Stimulated activated naive CD8-positive, alpha-beta T cell treated with anti-CD3 and anti-CD28 coated beads, Interleukin-15, amount 100 ng/mL, for 72 hours (primary cell): ENCODE measurements around the gene TANK.

Source experiments
- ATAC-seq: fragments of 150-1000 bp; cut with Tn5 transposase; 2 replicates; pipeline ENCODE4 v1.10.0; 2021; ENCODE audit warnings: mild to moderate bottlenecking, moderate library complexity
- DNase-seq, 2 donors: peaks; one replicate each; pipeline ENCODE4 v3.0.0; 2021 to 2022
- H3K27ac Mint-ChIP-seq, 2 donors: one replicate each; pipeline ENCODE4 v1.8.0; 2022; ENCODE audit warnings: mild to moderate bottlenecking in 2 of 2, mixed read lengths in 2 of 2, moderate library complexity in 2 of 2
- H3K27me3 Mint-ChIP-seq: one replicate; pipeline ENCODE4 v1.8.0; 2022; ENCODE audit warnings: mixed read lengths
- H3K4me1 Mint-ChIP-seq: one replicate; pipeline ENCODE4 v1.8.0; 2022; ENCODE audit warnings: mild to moderate bottlenecking, mixed read lengths
- H3K4me3 Mint-ChIP-seq, 2 donors: one replicate each; pipeline ENCODE4 v1.8.0; 2022; ENCODE audit warnings: mild to moderate bottlenecking in 2 of 2, mixed read lengths in 2 of 2, moderate library complexity in 1 of 2
- H3K9me3 Mint-ChIP-seq, 2 donors: one replicate each; pipeline ENCODE4 v1.8.0; 2022; ENCODE audit warnings: mixed read lengths in 2 of 2

The TANK gene

GRCh38 chr2:161146996-161147395 lies 13.2 kb upstream of the TANK start:
- H3K27ac Mint-ChIP-seq: no peak overlapping the region
- peaks cover 53 to 65% of the 10 kb centered on the region in 2 donors for H3K9me3 Mint-ChIP-seq
- H3K27me3 Mint-ChIP-seq: no peaks in the 10 kb centered on the region
- H3K4me3 Mint-ChIP-seq: no peak overlapping the region
- ATAC-seq: no peak
- H3K4me1 Mint-ChIP-seq: peaks cover 47% of the 10 kb centered on the region
- DNase-seq: no peak

GRCh38 chr2:161147856-161148255 lies 12.4 kb upstream of the TANK start:
- Mint-ChIP-seq H3K27ac (no peak overlapping the region), H3K9me3 (peaks cover 45 to 59% of the 10 kb centered on the region in 2 donors), H3K27me3 (no peaks in the 10 kb centered on the region), H3K4me3 (no peak overlapping the region), H3K4me1 (peaks cover 38% of the 10 kb centered on the region)
- no peak for ATAC-seq
- no peak for DNase-seq

GRCh38 chr2:161150704-161151103 lies 9.5 kb upstream of the TANK start:
- no peak for DNase-seq
- Mint-ChIP-seq H3K27me3 (no peaks in the 10 kb centered on the region), H3K4me3 (no peak overlapping the region), H3K4me1 (peaks cover 11% of the 10 kb centered on the region), H3K27ac (no peak overlapping the region), H3K9me3 (peaks cover 38 to 44% of the 10 kb centered on the region in 2 donors)
- no peak for ATAC-seq

GRCh38 chr2:161152302-161152701 lies 7.9 kb upstream of the TANK start:
- peaks cover 33 to 43% of the 10 kb centered on the region in 2 donors for H3K9me3 Mint-ChIP-seq
- ATAC-seq (no peak), DNase-seq (no peak)
- peaks cover 6% of the 10 kb centered on the region for H3K4me1 Mint-ChIP-seq
- no peak overlapping the region for H3K27ac Mint-ChIP-seq
- no peak overlapping the region for H3K4me3 Mint-ChIP-seq
- H3K27me3 Mint-ChIP-seq: no peaks in the 10 kb centered on the region

GRCh38 chr2:161158882-161159281 lies 1.3 kb upstream of the TANK start:
- H3K4me1 Mint-ChIP-seq: peaks cover 35% of the 10 kb centered on the region
- H3K27me3 Mint-ChIP-seq: no peaks in the 10 kb centered on the region
- H3K9me3 Mint-ChIP-seq: no peaks in the 10 kb centered on the region
- no peak overlapping the region for H3K4me3 Mint-ChIP-seq
- no peak overlapping the region for H3K27ac Mint-ChIP-seq
- DNase-seq: no peak
- ATAC-seq: no peak

GRCh38 chr2:161159456-161160225 lies 587 bp upstream of the TANK start:
- H3K27ac Mint-ChIP-seq: peak overlapping the region in 1 of 2 donors; percentile 99
- ATAC-seq (no peak), DNase-seq (no peak)
- no peaks in the 10 kb centered on the region for H3K27me3 Mint-ChIP-seq
- H3K4me3 Mint-ChIP-seq: peak overlapping the region; percentile 36 to 98
- H3K4me1 Mint-ChIP-seq: peaks cover 42% of the 10 kb centered on the region
- no peaks in the 10 kb centered on the region for H3K9me3 Mint-ChIP-seq

- Mint-ChIP-seq H3K4me1 (peaks cover 54% of the 10 kb centered on the region), H3K27me3 (no peaks in the 10 kb centered on the region), H3K9me3 (no peaks in the 10 kb centered on the region), H3K27ac (peak overlapping the region; percentile 97 to 99), H3K4me3 (peak overlapping the region; percentile 88 to 98)
- ATAC-seq: peak; percentile 66
- no peak for DNase-seq
Measured at GRCh38 chr2:161161074-161161706, 962 bp downstream of the TANK start.

- no peak for DNase-seq
- H3K4me3 Mint-ChIP-seq: peak overlapping the region; percentile 79 to 98
- H3K27me3 Mint-ChIP-seq: no peaks in the 10 kb centered on the region
- peaks cover 0 to 3% of the 10 kb centered on the region in 2 donors for H3K9me3 Mint-ChIP-seq
- peaks cover 70% of the 10 kb centered on the region for H3K4me1 Mint-ChIP-seq
- ATAC-seq: no peak
- no peak overlapping the region for H3K27ac Mint-ChIP-seq
Measured at GRCh38 chr2:161163440-161163839, 3.2 kb downstream of the TANK start.

- ATAC-seq: no peak
- Mint-ChIP-seq H3K4me3 (peak overlapping the region; percentile 55 to 77), H3K27me3 (no peaks in the 10 kb centered on the region), H3K4me1 (peaks cover 78% of the 10 kb centered on the region), H3K27ac (peak overlapping the region in 1 of 2 donors; percentile 62), H3K9me3 (peaks cover 0 to 3% of the 10 kb centered on the region in 2 donors)
- no peak for DNase-seq
Measured at GRCh38 chr2:161164161-161164560, 3.9 kb downstream of the TANK start.

- Mint-ChIP-seq H3K4me3 (peak overlapping the region in 1 of 2 donors; percentile 64), H3K4me1 (peaks cover 89% of the 10 kb centered on the region), H3K27ac (no peak overlapping the region), H3K27me3 (no peaks in the 10 kb centered on the region), H3K9me3 (peaks cover 0 to 3% of the 10 kb centered on the region in 2 donors)
- ATAC-seq: no peak
- no peak for DNase-seq
Measured at GRCh38 chr2:161165266-161165665, 5.0 kb downstream of the TANK start.

GRCh38 chr2:161165811-161166210 lies 5.6 kb downstream of the TANK start:
- ATAC-seq (no peak), DNase-seq (no peak)
- Mint-ChIP-seq H3K27me3 (no peaks in the 10 kb centered on the region), H3K4me3 (peak overlapping the region; percentile 51 to 64), H3K4me1 (peaks cover 94% of the 10 kb centered on the region), H3K27ac (peak overlapping the region; percentile 12 to 78), H3K9me3 (peaks cover 0 to 3% of the 10 kb centered on the region in 2 donors)

- ATAC-seq: peak; percentile 96
- peaks cover 94% of the 10 kb centered on the region for H3K4me1 Mint-ChIP-seq
- DNase-seq: peak; percentile 69 to 87
- no peaks in the 10 kb centered on the region for H3K27me3 Mint-ChIP-seq
- peak overlapping the region; percentile 51 to 64 for H3K4me3 Mint-ChIP-seq
- H3K27ac Mint-ChIP-seq: peak overlapping the region; percentile 6 to 78
- H3K9me3 Mint-ChIP-seq: peaks cover 0 to 3% of the 10 kb centered on the region in 2 donors
Measured at GRCh38 chr2:161166538-161167409, 6.5 kb downstream of the TANK start.

- Mint-ChIP-seq H3K9me3 (peaks cover 7 to 9% of the 10 kb centered on the region in 2 donors), H3K27ac (no peak overlapping the region), H3K4me1 (peaks cover 90% of the 10 kb centered on the region), H3K4me3 (peak overlapping the region in 1 of 2 donors; percentile 25), H3K27me3 (no peaks in the 10 kb centered on the region)
- no peak for DNase-seq
- no peak for ATAC-seq
Measured at GRCh38 chr2:161169335-161169734, 9.1 kb downstream of the TANK start.

GRCh38 chr2:161170377-161170776 lies 10.1 kb downstream of the TANK start:
- Mint-ChIP-seq H3K4me3 (no peak overlapping the region), H3K27me3 (no peaks in the 10 kb centered on the region), H3K9me3 (peaks cover 9% of the 10 kb centered on the region in 2 donors), H3K27ac (no peak overlapping the region), H3K4me1 (peaks cover 88% of the 10 kb centered on the region)
- ATAC-seq (no peak), DNase-seq (no peak)
